CD4-positive, alpha-beta T cell treated with Interleukin-6 at 100 ng/mL for 8 hours (primary cell): ENCODE results near the gene AWAT2.
"Not testable (repeated sequence)": the region's sequence is repeated elsewhere in the genome, so short reads cannot be mapped to it uniquely, and the experiment has no call there.

Experiments used
- DNase-seq: peaks from one replicate; pipeline ENCODE4 v3.0.0-alpha.2; 2020; ENCODE audit warnings: mixed read lengths, low spot score

AWAT2 gene

GRCh38 chrX:70041993-70042392 is 7.7 kb downstream of the AWAT2 start:
- DNase-seq: no peak

DNA sequence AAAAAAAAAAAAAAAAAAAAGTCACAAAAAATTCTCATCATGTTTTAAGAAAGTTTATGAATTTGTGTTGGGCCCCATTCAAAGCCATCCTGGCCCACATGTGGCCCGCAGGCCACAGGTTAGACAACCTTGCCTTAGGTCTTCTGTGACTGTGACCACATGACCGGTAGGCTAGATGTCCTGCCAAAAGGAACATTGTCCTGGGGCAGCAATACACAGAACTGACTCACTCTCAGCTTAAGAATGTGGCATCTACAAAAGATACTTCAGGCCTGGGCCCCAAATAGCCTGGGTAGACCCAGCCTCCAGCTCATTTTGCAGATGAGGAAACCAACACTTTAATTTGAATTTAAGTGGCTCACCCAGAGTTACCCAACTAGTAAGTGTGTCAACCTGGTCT is 10.0 kb downstream of the AWAT2 start:
- DNase-seq: no peak

DNA sequence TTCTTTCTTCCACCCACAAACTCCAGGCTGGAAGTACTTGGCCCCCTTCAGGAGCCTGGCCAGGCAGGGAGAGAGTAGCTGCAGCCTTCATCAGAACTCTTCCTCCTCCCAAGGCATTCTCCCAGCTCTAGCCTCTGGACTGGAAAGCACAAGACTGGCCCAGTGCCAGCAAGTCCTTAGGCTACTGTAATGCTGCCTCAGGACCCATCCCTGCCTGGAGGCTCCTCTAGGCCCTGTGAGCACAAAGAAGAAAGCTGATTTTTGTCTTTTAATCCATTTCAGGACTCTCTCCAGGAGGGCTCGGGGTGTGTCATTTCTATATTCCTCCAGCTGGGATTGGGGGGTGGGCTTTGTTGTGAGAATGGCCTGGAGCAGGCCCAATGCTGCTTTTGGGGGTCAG is 10.8 kb downstream of the AWAT2 start:
- no peak for DNase-seq

- no peak for DNase-seq
Measured at GRCh38 chrX:70038515-70038914, 11.2 kb downstream of the AWAT2 start.

DNA sequence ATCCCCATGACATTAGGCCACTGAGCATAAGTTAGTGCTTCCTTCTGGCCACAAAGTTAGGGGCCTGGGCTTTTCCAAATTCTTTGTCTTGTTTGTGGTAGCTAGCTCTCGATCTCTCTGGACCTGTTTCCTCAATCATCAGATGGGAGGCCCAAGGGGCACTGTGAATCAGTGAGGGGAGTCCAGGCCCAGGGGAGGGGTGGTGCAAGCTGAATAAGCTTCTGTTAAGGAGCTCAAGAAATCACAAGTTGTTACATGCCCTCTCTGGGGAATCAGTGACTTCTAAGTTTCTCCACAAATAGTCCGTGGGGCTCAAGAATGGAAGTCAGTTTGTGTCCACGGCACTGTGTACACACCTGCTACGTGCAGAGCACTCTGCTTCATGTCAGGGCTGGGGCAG is 15.1 kb downstream of the AWAT2 start:
- DNase-seq: no peak

GRCh38 chrX:70033348-70034051 is 16.2 kb downstream of the AWAT2 start:
- DNase-seq: no peak

DNA sequence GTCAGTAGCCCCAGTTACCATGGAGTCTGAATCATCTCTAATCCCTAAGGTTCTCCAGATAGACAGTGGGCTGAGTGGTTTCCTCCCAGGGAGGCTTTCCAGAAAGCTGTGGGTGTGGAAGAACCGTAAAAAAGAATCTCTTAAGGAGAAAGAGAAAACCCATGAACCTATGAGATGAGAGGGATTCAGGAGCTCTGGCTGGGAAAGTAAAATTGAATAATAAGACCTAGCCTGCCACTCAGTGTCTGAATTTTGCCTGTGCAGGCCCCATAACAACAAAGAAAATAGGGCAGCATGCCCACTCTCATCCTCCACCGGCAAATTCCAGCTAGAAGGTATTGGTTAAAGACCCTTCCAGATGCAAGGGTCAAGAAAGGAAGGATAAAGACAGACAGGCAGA is 16.9 kb downstream of the AWAT2 start:
- DNase-seq: no peak

DNA sequence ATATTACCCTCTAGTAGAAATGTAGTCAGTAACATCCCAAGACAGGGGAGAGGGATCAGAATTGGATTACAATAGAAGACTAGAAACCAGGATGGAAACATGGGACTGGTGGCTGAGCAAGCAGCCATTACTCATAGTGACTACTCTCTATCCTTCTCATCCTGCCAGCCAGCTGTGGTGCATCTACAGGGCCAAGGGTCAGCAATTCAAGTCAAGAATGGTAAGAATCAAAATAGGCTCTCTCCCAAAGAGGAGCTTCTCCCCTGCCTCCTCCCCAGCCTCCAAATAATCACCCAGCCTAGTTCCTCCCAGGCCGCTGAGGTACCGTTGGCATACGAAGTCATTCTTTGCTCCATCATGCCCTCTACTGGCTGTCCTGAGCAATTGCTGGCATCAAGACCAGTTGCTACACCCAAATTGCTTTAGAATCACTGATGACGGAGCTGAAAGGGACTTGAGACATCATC is 19.4 kb downstream of the AWAT2 start:
- DNase-seq: peak; percentile 45

- DNase-seq: no peak
Measured at GRCh38 chrX:70029863-70030262, 19.9 kb downstream of the AWAT2 start.

DNA sequence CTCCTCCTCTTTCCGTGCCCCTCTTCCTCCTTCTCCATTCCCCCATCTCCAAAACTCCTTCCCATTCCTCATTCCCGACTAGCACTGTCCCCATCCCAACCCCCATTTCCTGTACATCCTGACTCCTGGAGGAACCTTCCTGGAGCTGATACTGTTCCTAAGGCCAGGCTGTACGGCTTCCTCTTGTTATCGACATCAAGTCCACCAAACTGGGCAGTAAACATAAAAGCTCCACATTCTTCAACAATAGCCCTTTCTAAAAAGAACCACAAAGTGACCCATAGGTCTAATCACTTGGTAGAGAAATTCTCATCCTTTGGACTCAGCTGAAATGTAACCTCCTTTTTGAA is 22.9 kb downstream of the AWAT2 start:
- no peak for DNase-seq

- no peak for DNase-seq
Measured at GRCh38 chrX:70026112-70026850, 23.5 kb downstream of the AWAT2 start.

- no peak for DNase-seq
Measured at GRCh38 chrX:70025464-70025863, 24.3 kb downstream of the AWAT2 start.

DNA sequence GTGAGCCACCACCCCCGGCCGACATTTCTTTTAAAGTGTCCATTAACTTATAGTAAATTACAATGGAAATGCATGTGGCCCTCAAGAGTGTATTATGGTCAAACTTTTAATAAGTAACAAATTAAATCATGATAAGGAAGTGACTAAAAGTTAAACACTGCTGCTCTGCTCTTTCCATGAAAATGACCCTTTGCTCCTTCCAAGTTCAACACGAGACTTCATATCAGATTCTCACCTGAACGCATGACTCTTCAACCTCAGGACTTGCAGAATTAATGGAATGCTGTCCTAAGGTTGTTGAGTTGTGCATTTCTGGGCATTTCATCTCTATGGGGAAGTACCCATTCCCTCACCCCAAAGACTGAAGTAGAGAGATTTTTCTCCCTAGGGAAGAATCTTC is 27.1 kb downstream of the AWAT2 start:
- DNase-seq: no peak

DNA sequence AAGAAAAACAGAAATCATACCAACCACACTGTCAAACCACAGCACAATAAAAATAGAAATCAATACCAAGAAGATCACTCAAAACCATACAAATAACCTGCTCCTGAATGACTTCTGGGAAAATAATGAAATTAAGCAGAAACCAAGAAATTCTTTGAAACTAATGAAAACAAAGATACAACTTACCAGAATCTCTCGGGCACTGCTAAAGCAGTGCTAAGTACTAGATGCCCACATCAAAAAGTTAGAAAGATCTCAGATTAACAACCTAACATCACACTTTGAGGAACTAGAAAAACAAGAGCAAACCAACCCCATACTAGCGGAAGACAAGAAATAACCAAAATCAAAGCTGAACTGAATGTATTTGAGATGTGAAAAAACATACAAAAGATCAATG is 33.2 kb downstream of the AWAT2 start:
- no peak for DNase-seq

GRCh38 chrX:70013466-70014381 is 36.0 kb downstream of the AWAT2 start:
- DNase-seq: no peak

GRCh38 chrX:70012756-70013155 is 37.0 kb downstream of the AWAT2 start:
- no peak for DNase-seq

GRCh38 chrX:70009970-70010369 is 39.8 kb downstream of the AWAT2 start:
- DNase-seq: no peak

GRCh38 chrX:70009049-70009448 is 40.7 kb downstream of the AWAT2 start:
- no peak for DNase-seq

- no peak for DNase-seq
Measured at GRCh38 chrX:70007946-70008345, 41.8 kb downstream of the AWAT2 start.

- no peak for DNase-seq
Measured at GRCh38 chrX:70001708-70002341, 47.9 kb downstream of the AWAT2 start.

GRCh38 chrX:70001269-70001668 is 48.5 kb downstream of the AWAT2 start:
- DNase-seq: no peak

GRCh38 chrX:69998299-69998698 is 51.4 kb downstream of the AWAT2 start:
- not testable (repeated sequence) for DNase-seq
